ENCODE results near the gene DIS3L. TPM values are rescaled to one million over a fixed set of nuclear protein-coding genes. Genes with fewer than 3 reads are reported as not detected.
A peak's percentile ranks its signal among the peaks of the same experiment; 100 is the strongest.

Gene DIS3L
- total RNA-seq, 1 donor from 2014 or later: 18.6 TPM

- Mint-ChIP-seq H3K4me3 (ENCODE audit: unreplicated experiment) (peak overlapping the region; percentile 70), H3K27me3 (ENCODE audit: low read depth) (peaks cover 60% of the 10 kb centered on the region), H3K27ac (ENCODE audit: unreplicated experiment) (no peak overlapping the region), H3K4me1 (ENCODE audit: low read depth) (peaks cover 9% of the 10 kb centered on the region), H3K9me3 (ENCODE audit: low read depth) (no peaks in the 10 kb centered on the region), H3K36me3 (ENCODE audit: low read depth) (peaks cover 1% of the 10 kb centered on the region)
- TF ChIP-seq CTCF (IDR thresholded peaks at IDR 0.05): peak; percentile 85
- DNase-seq (ENCODE audit: low spot score): no peak
Observed at GRCh38 chr15:66251790-66252684, 41.3 kb upstream of the DIS3L start.

- DNase-seq (ENCODE audit: low spot score): no peak
- Mint-ChIP-seq H3K9me3 (ENCODE audit: low read depth) (no peaks in the 10 kb centered on the region), H3K36me3 (ENCODE audit: low read depth) (peaks cover 1% of the 10 kb centered on the region), H3K27me3 (ENCODE audit: low read depth) (peaks cover 62% of the 10 kb centered on the region), H3K4me1 (ENCODE audit: low read depth) (peaks cover 9% of the 10 kb centered on the region), H3K4me3 (ENCODE audit: unreplicated experiment) (peak overlapping the region; percentile 70), H3K27ac (ENCODE audit: unreplicated experiment) (no peak overlapping the region)
- TF ChIP-seq CTCF (IDR thresholded peaks at IDR 0.05): peak; percentile 54
Observed at GRCh38 chr15:66252685-66253417, 40.5 kb upstream of the DIS3L start.

GRCh38 chr15:66253418-66254088, 39.8 kb upstream of the DIS3L start, which contains the start of gene MEGF11:
Gene MEGF11, minus strand, starts transcription at chr15:66253750. Its CDS starts 125,347 bp downstream, at chr15:66128403.
- TF ChIP-seq CTCF (IDR thresholded peaks at IDR 0.05): no peak
- Mint-ChIP-seq H3K4me1 (ENCODE audit: low read depth) (peaks cover 9% of the 10 kb centered on the region), H3K36me3 (ENCODE audit: low read depth) (peaks cover 1% of the 10 kb centered on the region), H3K4me3 (ENCODE audit: unreplicated experiment) (peak within 1 kb of the TSS; percentile 81), H3K27ac (ENCODE audit: unreplicated experiment) (no peak within 1 kb of the TSS), H3K9me3 (ENCODE audit: low read depth) (no peaks in the 10 kb centered on the region), H3K27me3 (ENCODE audit: low read depth) (peaks cover 64% of the 10 kb centered on the region)
- no peak for DNase-seq (ENCODE audit: low spot score)

- peak overlapping the region; percentile 81 for H3K4me3 Mint-ChIP-seq (ENCODE audit: unreplicated experiment)
- TF ChIP-seq CTCF (IDR thresholded peaks at IDR 0.05): no peak
- DNase-seq (ENCODE audit: low spot score): no peak
- peaks cover 1% of the 10 kb centered on the region for H3K36me3 Mint-ChIP-seq (ENCODE audit: low read depth)
- H3K9me3 Mint-ChIP-seq (ENCODE audit: low read depth): no peaks in the 10 kb centered on the region
- peaks cover 64% of the 10 kb centered on the region for H3K27me3 Mint-ChIP-seq (ENCODE audit: low read depth)
- peaks cover 9% of the 10 kb centered on the region for H3K4me1 Mint-ChIP-seq (ENCODE audit: low read depth)
- H3K27ac Mint-ChIP-seq (ENCODE audit: unreplicated experiment): no peak overlapping the region
Observed at GRCh38 chr15:66254089-66254950, 39.0 kb upstream of the DIS3L start.
